Panc1 (cell line): Measurements from ENCODE around the gene NCDN.

Experiments used
- POLR2AphosphoS5 ChIP-seq: IDR thresholded peaks from 2 replicates; pipeline ENCODE4 v1.6.1; 2012; ENCODE audit warnings: mild to moderate bottlenecking, low read depth, low read length, moderate library complexity
- TF ChIP-seq, protein P1 (sequence below): fragments of 450-650 bp; IDR thresholded peaks from 2 replicates; pipeline ENCODE4 v1.5.1; 2017; ENCODE audit warnings: mild to moderate bottlenecking
- TF ChIP-seq, protein P2 (sequence below), 2 experiments: IDR thresholded peaks; 2 replicates each; pipeline ENCODE4 v1.6.1; 2011 to 2012; ENCODE audit warnings: low read depth in 2 of 2, control low read depth in 1 of 2, low read length in 1 of 2, mild to moderate bottlenecking in 1 of 2, moderate library complexity in 1 of 2; ENCODE audit not compliant: insufficient read depth in 1 of 2

DNA sequence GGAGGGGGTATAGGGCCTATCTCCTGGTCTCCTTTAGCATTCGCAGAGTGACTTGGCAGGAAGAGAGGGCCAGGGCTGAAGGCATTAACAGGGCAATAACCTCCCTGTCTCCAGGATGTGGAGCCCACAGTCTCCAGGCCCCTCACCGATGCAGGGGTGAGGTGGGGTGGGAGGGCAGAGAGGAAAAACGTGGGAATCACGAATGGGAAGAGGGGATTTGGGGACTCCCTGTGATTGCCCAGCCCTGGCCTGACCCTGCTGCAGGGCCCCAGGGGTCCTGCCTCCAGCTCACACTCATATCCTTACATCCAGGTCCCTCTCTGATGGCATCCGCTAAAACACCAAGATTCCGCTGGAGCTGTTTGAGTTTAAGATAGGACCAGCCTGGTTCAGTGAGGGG lies 30.1 kb downstream of the NCDN start:
- TF ChIP-seq, protein P1, sequence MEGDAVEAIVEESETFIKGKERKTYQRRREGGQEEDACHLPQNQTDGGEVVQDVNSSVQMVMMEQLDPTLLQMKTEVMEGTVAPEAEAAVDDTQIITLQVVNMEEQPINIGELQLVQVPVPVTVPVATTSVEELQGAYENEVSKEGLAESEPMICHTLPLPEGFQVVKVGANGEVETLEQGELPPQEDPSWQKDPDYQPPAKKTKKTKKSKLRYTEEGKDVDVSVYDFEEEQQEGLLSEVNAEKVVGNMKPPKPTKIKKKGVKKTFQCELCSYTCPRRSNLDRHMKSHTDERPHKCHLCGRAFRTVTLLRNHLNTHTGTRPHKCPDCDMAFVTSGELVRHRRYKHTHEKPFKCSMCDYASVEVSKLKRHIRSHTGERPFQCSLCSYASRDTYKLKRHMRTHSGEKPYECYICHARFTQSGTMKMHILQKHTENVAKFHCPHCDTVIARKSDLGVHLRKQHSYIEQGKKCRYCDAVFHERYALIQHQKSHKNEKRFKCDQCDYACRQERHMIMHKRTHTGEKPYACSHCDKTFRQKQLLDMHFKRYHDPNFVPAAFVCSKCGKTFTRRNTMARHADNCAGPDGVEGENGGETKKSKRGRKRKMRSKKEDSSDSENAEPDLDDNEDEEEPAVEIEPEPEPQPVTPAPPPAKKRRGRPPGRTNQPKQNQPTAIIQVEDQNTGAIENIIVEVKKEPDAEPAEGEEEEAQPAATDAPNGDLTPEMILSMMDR: no peak
- no peak for TF ChIP-seq POLR2AphosphoS5
- TF ChIP-seq, protein P2, sequence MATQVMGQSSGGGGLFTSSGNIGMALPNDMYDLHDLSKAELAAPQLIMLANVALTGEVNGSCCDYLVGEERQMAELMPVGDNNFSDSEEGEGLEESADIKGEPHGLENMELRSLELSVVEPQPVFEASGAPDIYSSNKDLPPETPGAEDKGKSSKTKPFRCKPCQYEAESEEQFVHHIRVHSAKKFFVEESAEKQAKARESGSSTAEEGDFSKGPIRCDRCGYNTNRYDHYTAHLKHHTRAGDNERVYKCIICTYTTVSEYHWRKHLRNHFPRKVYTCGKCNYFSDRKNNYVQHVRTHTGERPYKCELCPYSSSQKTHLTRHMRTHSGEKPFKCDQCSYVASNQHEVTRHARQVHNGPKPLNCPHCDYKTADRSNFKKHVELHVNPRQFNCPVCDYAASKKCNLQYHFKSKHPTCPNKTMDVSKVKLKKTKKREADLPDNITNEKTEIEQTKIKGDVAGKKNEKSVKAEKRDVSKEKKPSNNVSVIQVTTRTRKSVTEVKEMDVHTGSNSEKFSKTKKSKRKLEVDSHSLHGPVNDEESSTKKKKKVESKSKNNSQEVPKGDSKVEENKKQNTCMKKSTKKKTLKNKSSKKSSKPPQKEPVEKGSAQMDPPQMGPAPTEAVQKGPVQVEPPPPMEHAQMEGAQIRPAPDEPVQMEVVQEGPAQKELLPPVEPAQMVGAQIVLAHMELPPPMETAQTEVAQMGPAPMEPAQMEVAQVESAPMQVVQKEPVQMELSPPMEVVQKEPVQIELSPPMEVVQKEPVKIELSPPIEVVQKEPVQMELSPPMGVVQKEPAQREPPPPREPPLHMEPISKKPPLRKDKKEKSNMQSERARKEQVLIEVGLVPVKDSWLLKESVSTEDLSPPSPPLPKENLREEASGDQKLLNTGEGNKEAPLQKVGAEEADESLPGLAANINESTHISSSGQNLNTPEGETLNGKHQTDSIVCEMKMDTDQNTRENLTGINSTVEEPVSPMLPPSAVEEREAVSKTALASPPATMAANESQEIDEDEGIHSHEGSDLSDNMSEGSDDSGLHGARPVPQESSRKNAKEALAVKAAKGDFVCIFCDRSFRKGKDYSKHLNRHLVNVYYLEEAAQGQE (IDR thresholded peaks at IDR 0.05; ENCODE audit: insufficient read depth in 1 of 2, low read depth in 2 of 2, low read length in 1 of 2): no peak
